GM21723 (cell line): ENCODE measurements around the gene TTLL1.
A peak's percentile ranks its signal among the peaks of the same experiment; 100 is the strongest.

Experiments used
- ATAC-seq: cut with Tn5 transposase; IDR thresholded peaks from one replicate; pipeline ENCODE4 v1.9.1; 2021; ENCODE audit warnings: mild to moderate bottlenecking, moderate library complexity; ENCODE audit not compliant: unreplicated experiment

Gene TTLL1

GRCh38 chr22:43014869-43015676 lies 74.1 kb downstream of the TTLL1 start, which contains the start of gene PACSIN2:
PACSIN2 (minus strand) TSS chr22:43015149; CDS start chr22:42912080, 103,069 bp downstream.
- ATAC-seq: peak; percentile 84

GRCh38 chr22:43014316-43014868 lies 74.8 kb downstream of the TTLL1 start:
- no peak for ATAC-seq

- no peak for ATAC-seq
Measured at GRCh38 chr22:43013355-43014315, 75.6 kb downstream of the TTLL1 start.

- no peak for ATAC-seq
Measured at GRCh38 chr22:43012390-43012789, 76.8 kb downstream of the TTLL1 start.

GRCh38 chr22:43011079-43011478 lies 78.1 kb downstream of the TTLL1 start:
- ATAC-seq: no peak

- ATAC-seq: no peak
Measured at GRCh38 chr22:43009444-43009843, 79.7 kb downstream of the TTLL1 start.

GRCh38 chr22:43008921-43009320 lies 80.3 kb downstream of the TTLL1 start:
- no peak for ATAC-seq

- ATAC-seq: no peak
Measured at GRCh38 chr22:43008509-43008908, 80.7 kb downstream of the TTLL1 start.

GRCh38 chr22:43007519-43008102 lies 81.6 kb downstream of the TTLL1 start:
- ATAC-seq: no peak

- ATAC-seq: no peak
Measured at GRCh38 chr22:43006753-43007152, 82.4 kb downstream of the TTLL1 start.

- ATAC-seq: no peak
Measured at GRCh38 chr22:43006016-43006505, 83.1 kb downstream of the TTLL1 start.

GRCh38 chr22:43005106-43005505 lies 84.1 kb downstream of the TTLL1 start:
- ATAC-seq: no peak

- ATAC-seq: no peak
Measured at GRCh38 chr22:43004362-43005035, 84.7 kb downstream of the TTLL1 start.

GRCh38 chr22:43002202-43002586 lies 87.0 kb downstream of the TTLL1 start:
- ATAC-seq: no peak

- no peak for ATAC-seq
Measured at GRCh38 chr22:43001271-43002201, 87.7 kb downstream of the TTLL1 start.

- no peak for ATAC-seq
Measured at GRCh38 chr22:43000441-43001175, 88.6 kb downstream of the TTLL1 start.

- no peak for ATAC-seq
Measured at GRCh38 chr22:42997582-42998090, 91.6 kb downstream of the TTLL1 start.

- ATAC-seq: no peak
Measured at GRCh38 chr22:42996646-42997365, 92.4 kb downstream of the TTLL1 start.
